GM12891 (cell line): ENCODE measurements around the gene RPA3.

Experiments
- PAX5 ChIP-seq: IDR thresholded peaks from 2 replicates; pipeline ENCODE4 v1.6.1; 2011; ENCODE audit warnings: low read length, moderate library complexity, mild to moderate bottlenecking; ENCODE audit not compliant: insufficient read depth, severe bottlenecking
- POLR2A ChIP-seq: IDR thresholded peaks from 2 replicates; pipeline ENCODE4 v1.6.1; 2011; ENCODE audit warnings: low read depth, low read length, control low read depth
- POLR2AphosphoS5 ChIP-seq: IDR thresholded peaks from 2 replicates; pipeline ENCODE4 v1.6.1; 2011; ENCODE audit warnings: low read depth, low read length, control low read depth
- POU2F2 ChIP-seq: IDR thresholded peaks from 2 replicates; pipeline ENCODE4 v1.6.1; 2011; ENCODE audit warnings: low read depth, mild to moderate bottlenecking, control low read depth, low read length, moderate library complexity
- SPI1 ChIP-seq: IDR thresholded peaks from 2 replicates; pipeline ENCODE4 v1.6.1; 2011; ENCODE audit warnings: low read depth, low read length, control low read depth
- TAF1 ChIP-seq: IDR thresholded peaks from 2 replicates; pipeline ENCODE4 v1.6.1; 2011; ENCODE audit warnings: low read depth, low read length, control low read depth

DNA sequence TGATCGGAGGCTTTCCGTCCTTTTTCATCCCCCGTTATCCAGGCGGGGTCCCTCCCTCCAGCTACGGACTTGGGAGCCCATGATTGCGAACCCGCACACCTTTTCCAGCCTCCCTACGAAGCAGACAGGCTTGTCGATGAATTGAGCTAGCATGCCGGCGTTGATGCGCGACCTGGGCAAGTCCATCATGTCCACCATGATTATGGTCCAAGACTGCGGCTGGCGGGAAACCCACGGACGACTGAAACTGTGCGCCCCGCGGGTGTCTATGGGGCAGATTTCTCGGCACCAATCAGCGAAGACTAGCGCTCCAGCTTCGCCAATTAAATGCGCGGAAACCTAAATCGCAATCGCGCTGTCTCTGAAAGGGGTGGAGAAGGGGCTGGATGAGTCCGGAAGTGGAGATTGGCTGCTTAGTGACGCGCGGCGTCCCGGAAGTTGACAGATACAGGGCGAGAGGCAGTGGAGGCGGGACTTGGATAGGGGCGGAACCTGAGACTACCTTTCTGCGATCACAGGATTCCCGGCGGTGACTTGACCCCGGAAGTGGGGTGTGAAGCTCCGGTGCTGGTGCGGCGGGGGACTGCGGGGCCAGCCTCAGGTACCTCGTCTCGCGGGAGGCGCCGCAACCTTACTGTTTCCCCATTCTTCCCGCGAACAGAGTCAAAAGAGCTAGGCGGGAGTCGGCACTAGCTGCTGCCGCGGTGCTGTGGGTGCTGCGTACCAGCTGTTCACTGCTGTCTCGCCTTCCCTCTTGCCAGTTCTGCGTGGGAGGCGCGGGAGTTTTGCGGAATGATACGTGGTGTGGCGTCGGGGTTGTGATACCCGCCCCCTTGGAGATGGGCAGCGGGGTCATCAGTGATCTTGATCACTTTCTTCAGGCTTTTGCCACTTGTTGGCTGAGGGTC is 77.9 kb downstream of the RPA3 start, which contains the start of gene UMAD1:
- TF ChIP-seq TAF1 (peak; percentile 93), POLR2AphosphoS5 (peak; percentile 86), POLR2A (peak; percentile 83), POU2F2 (peak; percentile 67; the same call in 1 of the 2 replicates), SPI1 (no peak), PAX5 (no peak)
